Loucy (cell line): ENCODE measurements around the gene SFRP2.

Source experiments
- EZH2phosphoT487 ChIP-seq: fragments of 200-600 bp; IDR thresholded peaks from 2 replicates; pipeline ENCODE4 v1.6.1; 2018; ENCODE audit warnings: antibody characterized with exemption, mild to moderate bottlenecking, moderate library complexity, borderline replicate concordance
- TF ChIP-seq, protein P1 (sequence below): fragments of 200-600 bp; sonication (generic); conservative IDR thresholded peaks from 2 replicates; pipeline ENCODE4 v1.5.1; 2014; ENCODE audit warnings: mild to moderate bottlenecking, antibody characterized with exemption, low read length

DNA sequence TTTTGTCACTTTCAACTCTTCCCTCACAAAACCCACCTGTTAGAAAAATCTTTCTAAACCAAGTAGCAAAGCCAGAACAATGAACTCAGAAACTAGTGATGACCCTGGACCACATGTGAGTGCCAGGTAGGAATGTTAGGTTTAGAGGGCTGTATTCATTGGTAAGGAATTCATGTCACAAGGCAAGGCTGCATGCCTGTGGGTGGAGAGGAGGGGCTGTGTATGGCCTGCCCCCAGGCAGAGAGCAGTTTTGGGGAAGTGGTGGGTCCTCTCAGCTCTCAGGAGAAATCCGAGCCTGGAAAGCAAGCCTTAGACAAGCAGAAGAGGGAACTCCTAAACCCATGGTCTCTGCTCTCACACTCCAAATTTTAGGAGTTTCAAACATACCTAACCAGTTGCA lies 31.5 kb downstream of the SFRP2 start:
- TF ChIP-seq, protein P1, sequence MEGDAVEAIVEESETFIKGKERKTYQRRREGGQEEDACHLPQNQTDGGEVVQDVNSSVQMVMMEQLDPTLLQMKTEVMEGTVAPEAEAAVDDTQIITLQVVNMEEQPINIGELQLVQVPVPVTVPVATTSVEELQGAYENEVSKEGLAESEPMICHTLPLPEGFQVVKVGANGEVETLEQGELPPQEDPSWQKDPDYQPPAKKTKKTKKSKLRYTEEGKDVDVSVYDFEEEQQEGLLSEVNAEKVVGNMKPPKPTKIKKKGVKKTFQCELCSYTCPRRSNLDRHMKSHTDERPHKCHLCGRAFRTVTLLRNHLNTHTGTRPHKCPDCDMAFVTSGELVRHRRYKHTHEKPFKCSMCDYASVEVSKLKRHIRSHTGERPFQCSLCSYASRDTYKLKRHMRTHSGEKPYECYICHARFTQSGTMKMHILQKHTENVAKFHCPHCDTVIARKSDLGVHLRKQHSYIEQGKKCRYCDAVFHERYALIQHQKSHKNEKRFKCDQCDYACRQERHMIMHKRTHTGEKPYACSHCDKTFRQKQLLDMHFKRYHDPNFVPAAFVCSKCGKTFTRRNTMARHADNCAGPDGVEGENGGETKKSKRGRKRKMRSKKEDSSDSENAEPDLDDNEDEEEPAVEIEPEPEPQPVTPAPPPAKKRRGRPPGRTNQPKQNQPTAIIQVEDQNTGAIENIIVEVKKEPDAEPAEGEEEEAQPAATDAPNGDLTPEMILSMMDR: no peak
- no peak for TF ChIP-seq EZH2phosphoT487
